ENCODE results near the gene TGM1.
"Not testable (repeated sequence)": the region's sequence is repeated elsewhere in the genome, so short reads cannot be mapped to it uniquely, and the experiment has no call there.

TGM1 gene

GRCh38 chr14:24232121-24232644 lies 30.8 kb downstream of the TGM1 start, which contains the start of gene NEDD8:
Gene NEDD8 (minus strand): TSS chr14:24232367. CDS start chr14:24232267, 100 bp downstream.
- DNase-seq: peak; percentile 89 to 93
- TF ChIP-seq POLR2A (IDR thresholded peaks at IDR 0.05; ENCODE audit: low read length) (peak; percentile 59), GATA1 (IDR thresholded peaks at IDR 0.05; ENCODE audit: low read depth, low read length) (no peak)

- peak; percentile 44 to 61 for DNase-seq
- TF ChIP-seq GATA1 (IDR thresholded peaks at IDR 0.05; ENCODE audit: low read depth, low read length) (no peak), POLR2A (IDR thresholded peaks at IDR 0.05; ENCODE audit: low read length) (no peak)
Measured at GRCh38 chr14:24231263-24232120, 31.5 kb downstream of the TGM1 start.

- no peak for DNase-seq
- TF ChIP-seq GATA1 (IDR thresholded peaks at IDR 0.05; ENCODE audit: low read depth, low read length) (no peak), POLR2A (IDR thresholded peaks at IDR 0.05; ENCODE audit: low read length) (no peak)
Measured at GRCh38 chr14:24228902-24229301, 34.1 kb downstream of the TGM1 start.

- TF ChIP-seq POLR2A (IDR thresholded peaks at IDR 0.05; ENCODE audit: low read length) (no peak), GATA1 (IDR thresholded peaks at IDR 0.05; ENCODE audit: low read depth, low read length) (no peak)
- no peak for DNase-seq
Measured at GRCh38 chr14:24226473-24226872, 36.5 kb downstream of the TGM1 start.

- DNase-seq: no peak
- TF ChIP-seq POLR2A (IDR thresholded peaks at IDR 0.05; ENCODE audit: low read length) (no peak), GATA1 (IDR thresholded peaks at IDR 0.05; ENCODE audit: low read depth, low read length) (no peak)
Measured at GRCh38 chr14:24224618-24225071, 38.3 kb downstream of the TGM1 start.

- DNase-seq: not testable (repeated sequence)
Measured at GRCh38 chr14:24222987-24223386, 40.0 kb downstream of the TGM1 start.

GRCh38 chr14:24219521-24219920 lies 43.5 kb downstream of the TGM1 start:
- DNase-seq: no peak
- TF ChIP-seq POLR2A (IDR thresholded peaks at IDR 0.05; ENCODE audit: low read length) (no peak), GATA1 (IDR thresholded peaks at IDR 0.05; ENCODE audit: low read depth, low read length) (no peak)

- TF ChIP-seq GATA1 (IDR thresholded peaks at IDR 0.05; ENCODE audit: low read depth, low read length) (no peak), POLR2A (IDR thresholded peaks at IDR 0.05; ENCODE audit: low read length) (no peak)
- no peak for DNase-seq
Measured at GRCh38 chr14:24219080-24219479, 43.9 kb downstream of the TGM1 start.

GRCh38 chr14:24216876-24217275 lies 46.1 kb downstream of the TGM1 start:
- not testable (repeated sequence) for DNase-seq

- no peak for DNase-seq
- TF ChIP-seq GATA1 (IDR thresholded peaks at IDR 0.05; ENCODE audit: low read depth, low read length) (no peak), POLR2A (IDR thresholded peaks at IDR 0.05; ENCODE audit: low read length) (no peak)
Measured at GRCh38 chr14:24216345-24216699, 46.7 kb downstream of the TGM1 start.

GRCh38 chr14:24215495-24216344 lies 47.3 kb downstream of the TGM1 start, which contains the start of gene MDP1:
Gene MDP1 (minus strand): TSS chr14:24216066. CDS start chr14:24215955, 111 bp downstream.
- peak; percentile 92 to 95 for DNase-seq
- no peak for TF ChIP-seq GATA1 (IDR thresholded peaks at IDR 0.05; ENCODE audit: low read depth, low read length)
- TF ChIP-seq POLR2A (IDR thresholded peaks at IDR 0.05; ENCODE audit: low read length): peak; percentile 94

GRCh38 chr14:24213866-24214662 lies 48.9 kb downstream of the TGM1 start:
- peak in 1 of 2 experiments; percentile 27 for DNase-seq
- no peak for TF ChIP-seq POLR2A (IDR thresholded peaks at IDR 0.05; ENCODE audit: low read length)
- TF ChIP-seq GATA1 (IDR thresholded peaks at IDR 0.05; ENCODE audit: low read depth, low read length): no peak
